Right kidney (tissue), 9 donors: ENCODE data around the gene PPP1R16B.

Source experiments
- DNase-seq: peaks from one replicate; pipeline ENCODE4 v3.0.0-alpha.2; 2016
- long read RNA-seq, 8 donors: transcript quantifications; one replicate each; lab custom pipeline, GENCODE V29; 2026

PPP1R16B gene
- long read RNA-seq, donor 1, full-length matches to known transcripts: 1 of 1 reads
- long read RNA-seq, donor 1, partial matches to known transcripts: 0 of 1 reads
- long read RNA-seq, donor 1, other reads (novel, unspliced or antisense): 0 of 1 reads
- long read RNA-seq, donor 2, full-length matches to known transcripts: 3 of 3 reads
- long read RNA-seq, donor 2, partial matches to known transcripts: 0 of 3 reads
- long read RNA-seq, donor 2, other reads (novel, unspliced or antisense): 0 of 3 reads
- long read RNA-seq, donor 3, full-length matches to known transcripts: 2 of 2 reads
- long read RNA-seq, donor 3, partial matches to known transcripts: 0 of 2 reads
- long read RNA-seq, donor 3, other reads (novel, unspliced or antisense): 0 of 2 reads
- long read RNA-seq, donor 4, full-length matches to known transcripts: 2 of 2 reads
- long read RNA-seq, donor 4, partial matches to known transcripts: 0 of 2 reads
- long read RNA-seq, donor 4, other reads (novel, unspliced or antisense): 0 of 2 reads
- long read RNA-seq, donor 5, full-length matches to known transcripts: 1 of 1 reads
- long read RNA-seq, donor 5, partial matches to known transcripts: 0 of 1 reads
- long read RNA-seq, donor 5, other reads (novel, unspliced or antisense): 0 of 1 reads
- long read RNA-seq, donor 6: 0 reads
- long read RNA-seq, donor 7, full-length matches to known transcripts: 3 of 3 reads
- long read RNA-seq, donor 7, partial matches to known transcripts: 0 of 3 reads
- long read RNA-seq, donor 7, other reads (novel, unspliced or antisense): 0 of 3 reads
- long read RNA-seq, donor 8: 0 reads

DNA sequence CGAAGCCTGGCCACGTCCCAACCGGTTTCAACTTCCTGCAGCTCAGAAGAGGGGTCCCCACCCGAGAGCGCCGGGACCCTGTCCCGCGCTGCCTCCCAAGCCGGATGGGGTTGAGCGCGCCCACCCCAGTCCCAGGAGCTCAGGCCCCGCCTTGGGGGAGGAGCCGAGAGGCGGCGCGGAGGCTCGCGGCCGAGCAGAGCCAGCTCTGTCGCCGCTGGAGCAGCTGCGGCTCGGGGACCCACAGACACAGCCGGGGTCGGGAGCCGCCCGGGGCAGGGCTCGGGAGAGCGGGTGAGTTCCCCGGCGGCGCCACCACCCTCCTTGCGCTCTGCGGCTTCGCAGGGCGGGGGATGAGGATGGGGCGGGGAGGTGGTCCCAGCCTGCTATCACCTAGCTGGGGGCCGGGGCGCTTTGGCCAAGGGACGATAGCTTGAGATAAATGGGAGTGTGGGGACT is at the start of gene PPP1R16B:
PPP1R16B (plus strand) TSS at position 196 of the 456 bp plus-strand sequence. CDS start 30,229 bp downstream, outside the sequence.
- DNase-seq: peak; percentile 59

DNA sequence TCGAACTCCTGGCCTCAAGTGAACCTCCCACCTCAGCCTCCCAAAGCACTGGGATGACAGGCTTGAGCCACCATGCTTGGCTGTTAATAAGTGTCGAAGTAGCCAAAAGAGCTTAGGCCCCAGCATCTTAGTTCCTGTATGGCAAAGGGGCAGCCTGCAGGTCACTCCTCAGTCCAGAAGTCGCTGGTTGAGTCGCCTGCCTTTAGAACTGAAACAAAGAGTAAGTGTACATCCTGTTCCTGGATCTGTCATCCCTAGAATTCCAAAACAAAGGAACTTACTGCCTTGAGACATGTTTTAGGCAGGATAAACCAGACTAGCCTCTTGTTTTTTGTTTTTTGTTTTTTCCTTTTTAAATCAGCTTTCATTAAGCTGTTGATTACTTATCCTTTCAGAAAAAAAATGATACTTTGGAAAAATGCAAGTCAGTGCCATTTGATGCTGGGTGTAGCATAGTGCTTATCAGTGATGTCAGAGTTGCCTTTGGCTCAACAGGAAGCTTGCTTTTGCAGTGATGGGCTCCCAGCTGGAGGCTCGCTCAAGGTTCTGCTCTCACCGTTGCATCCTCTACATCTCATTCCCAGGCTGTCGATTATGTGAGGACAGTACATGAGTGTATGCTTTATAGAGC is 48.2 kb upstream of the PPP1R16B start:
- DNase-seq: no peak

GRCh38 chr20:38759106-38759505 is 46.4 kb upstream of the PPP1R16B start:
- DNase-seq: no peak

DNA sequence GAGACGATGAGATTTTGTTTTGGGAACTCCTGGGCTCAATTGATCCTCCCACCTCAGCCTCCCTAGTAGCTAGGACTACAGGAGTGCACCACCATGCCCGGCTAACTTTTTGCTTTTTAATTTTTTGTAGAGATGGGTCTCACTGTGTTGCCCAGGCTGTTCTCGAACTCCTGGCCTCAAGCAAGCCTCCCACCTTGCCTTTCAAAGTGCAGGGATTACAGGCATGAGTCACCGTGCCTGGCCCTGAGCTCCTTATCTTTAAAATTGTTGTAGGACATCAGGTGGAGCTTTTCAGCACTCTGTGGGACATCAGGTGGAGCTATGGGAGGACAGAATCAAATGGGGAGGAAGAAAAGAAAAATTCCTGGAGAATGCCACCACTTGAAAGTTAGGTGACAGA is 44.5 kb upstream of the PPP1R16B start:
- DNase-seq: no peak

DNA sequence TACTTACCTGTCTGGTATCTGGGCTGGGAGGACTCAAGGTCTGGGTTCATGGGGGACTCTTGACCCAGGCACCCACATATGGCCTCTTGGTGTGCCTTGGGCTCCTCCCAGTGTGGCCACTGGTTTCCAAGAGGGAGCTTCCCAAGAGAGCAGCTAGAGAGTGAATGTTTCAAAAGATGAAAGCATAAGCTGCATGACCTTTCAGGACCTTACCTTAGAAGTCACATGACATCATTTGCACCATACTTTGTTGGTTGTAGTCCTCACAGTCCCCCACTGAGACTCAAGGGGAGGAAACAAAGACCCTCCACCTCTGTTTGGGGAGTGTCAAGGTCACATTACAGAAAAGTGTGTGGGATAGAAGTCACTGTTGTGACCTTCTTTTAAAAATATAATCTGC is 43.3 kb upstream of the PPP1R16B start:
- no peak for DNase-seq

DNA sequence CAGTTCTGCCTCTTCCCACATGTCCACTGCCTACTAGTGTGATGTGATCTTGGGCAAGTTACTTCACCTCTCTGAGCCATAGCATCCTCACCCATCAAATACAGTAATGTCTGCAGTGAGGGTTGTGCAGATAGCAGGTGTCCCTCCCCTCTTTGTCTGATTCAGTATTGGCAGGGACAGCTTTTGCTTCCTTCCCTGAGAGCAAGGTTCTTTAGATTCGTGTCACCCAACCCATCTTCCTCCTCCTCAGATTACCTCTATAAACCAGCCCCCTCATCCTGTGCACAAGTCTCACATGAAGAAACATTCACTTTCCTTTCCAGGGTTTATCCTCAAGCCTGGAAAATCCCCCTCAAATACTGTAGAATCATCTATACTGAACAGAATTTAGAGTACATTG is 41.9 kb upstream of the PPP1R16B start:
- no peak for DNase-seq

DNA sequence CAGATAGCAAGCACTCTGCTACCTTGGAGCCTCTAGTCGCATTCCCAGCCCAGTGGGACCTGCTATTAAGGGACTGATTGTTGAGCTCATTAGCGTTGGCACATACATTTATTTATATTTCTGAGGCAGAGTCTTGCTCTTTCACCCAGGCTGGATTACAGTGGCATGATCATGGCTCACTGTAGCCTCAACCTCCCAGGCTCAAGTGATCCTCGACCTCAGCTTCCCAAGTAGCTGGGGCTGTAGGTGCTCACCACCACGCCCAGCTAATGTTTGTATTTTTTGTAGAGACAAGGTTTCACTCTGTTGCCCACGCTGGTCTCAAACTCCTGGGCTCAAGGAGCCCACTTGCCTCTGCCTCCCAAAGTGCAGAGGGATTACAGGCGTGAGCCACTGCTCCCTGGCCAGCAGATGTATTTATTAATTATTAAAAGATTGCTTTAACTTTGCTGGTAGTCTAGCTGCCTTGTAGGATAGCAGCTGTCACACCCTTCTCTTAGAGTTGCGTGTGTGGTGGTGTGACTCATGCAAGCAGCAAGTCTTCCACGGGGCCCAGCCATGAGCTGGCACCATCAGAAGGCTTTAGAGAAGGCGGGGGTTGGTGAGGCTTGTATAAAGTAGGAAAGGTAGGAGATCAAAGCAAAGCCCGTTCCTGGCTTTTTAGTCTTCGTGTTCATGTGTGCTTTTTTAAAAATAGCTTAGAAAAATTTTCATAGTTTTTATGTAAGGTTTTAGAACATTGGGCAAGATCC is 40.8 kb upstream of the PPP1R16B start:
- DNase-seq: no peak

DNA sequence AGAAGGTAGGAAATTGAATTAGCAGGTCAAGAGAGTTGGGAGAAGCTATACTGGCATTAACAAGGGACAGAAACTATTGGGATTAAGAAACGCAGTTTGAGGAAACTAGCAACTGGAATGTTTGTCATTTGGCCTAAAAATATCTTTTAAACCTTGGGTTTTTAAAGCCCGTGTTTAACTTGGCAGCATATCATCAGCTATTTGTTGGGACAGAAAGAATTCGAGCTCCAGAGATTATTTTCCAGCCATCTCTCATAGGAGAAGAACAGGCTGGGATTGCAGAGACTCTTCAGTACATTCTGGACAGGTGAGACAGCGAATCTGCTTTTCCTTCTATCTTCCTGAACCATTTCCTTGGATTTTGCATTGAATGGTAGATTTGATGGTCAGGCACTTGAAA is 39.4 kb upstream of the PPP1R16B start:
- DNase-seq: no peak

GRCh38 chr20:38769376-38770295 is 35.9 kb upstream of the PPP1R16B start:
- no peak for DNase-seq

DNA sequence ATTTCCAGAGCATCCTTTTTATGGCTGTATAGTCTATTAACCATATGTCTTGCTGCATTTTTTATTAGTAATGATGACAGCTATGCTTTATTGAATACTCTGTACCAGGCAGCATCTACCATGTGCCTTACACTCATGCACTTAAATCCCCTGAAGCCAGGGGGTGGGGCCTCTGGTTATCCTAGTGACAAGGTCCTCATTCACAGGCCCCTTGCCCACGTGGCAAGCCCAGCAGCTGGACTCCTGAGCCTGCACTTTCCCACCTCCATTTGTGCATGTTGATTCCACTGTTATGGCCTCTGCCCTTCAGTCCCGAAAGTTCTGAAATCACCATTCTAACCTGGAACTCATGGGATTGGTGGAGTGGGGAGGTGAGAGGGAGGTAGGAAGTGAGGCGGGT is 35.0 kb upstream of the PPP1R16B start:
- DNase-seq: no peak

- DNase-seq: no peak
Measured at GRCh38 chr20:38770970-38771369, 34.5 kb upstream of the PPP1R16B start.

DNA sequence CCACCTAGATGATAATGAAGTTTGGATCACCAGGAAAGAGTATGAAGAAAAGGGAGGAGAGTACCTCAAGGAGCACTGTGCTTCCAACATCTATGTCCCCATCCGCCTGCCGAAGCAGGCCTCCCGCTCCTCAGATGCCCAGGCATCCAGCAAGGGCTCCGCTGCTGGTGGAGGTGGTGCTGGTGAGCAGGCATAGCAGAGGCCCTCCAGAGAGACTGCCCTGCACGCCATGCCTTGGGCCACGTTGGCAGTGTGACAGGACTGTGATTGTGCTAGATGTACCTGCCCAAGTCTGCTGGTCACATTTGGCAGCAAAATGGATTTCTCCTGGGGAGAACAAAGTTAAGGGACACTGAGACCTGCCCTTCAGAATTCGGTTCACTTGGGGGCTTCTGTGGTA is 33.9 kb upstream of the PPP1R16B start:
- no peak for DNase-seq

DNA sequence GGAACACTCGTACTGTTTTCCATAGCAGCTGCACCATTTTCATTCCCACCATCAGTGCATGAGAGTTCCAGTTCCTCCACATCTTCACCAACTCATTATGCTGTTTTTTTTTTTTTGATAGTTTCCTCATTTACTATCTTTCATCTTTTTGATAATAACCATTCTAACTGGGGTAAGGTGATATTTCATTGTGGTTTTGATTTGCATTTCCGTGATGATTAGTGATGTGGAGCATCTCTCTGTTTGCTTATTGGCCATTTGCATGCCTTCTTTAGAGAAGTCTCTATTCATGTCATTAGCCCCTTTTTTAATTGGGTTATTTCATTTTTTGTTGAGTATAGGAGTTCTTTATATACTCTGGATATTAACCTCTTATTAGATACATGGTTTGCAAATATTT is 31.3 kb upstream of the PPP1R16B start:
- DNase-seq: no peak

DNA sequence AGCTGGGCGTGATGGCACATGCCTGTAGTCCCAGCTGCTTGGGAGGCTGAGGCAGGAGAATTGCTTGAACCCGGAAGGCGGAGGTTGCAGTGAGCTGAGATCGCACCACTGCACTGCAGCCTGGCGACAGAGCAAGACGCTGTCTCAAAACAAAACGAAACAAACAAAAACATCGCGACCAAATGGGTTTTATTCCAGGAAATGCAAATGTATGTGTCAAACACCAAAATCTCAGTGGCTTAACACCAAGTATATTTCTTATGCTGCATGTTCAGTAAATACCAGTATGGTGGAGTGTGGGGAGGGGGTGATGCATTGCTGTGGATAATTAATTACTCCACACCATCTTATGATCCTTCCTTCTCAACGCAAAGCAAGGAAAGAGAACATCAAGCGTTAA is 29.1 kb upstream of the PPP1R16B start:
- DNase-seq: no peak

DNA sequence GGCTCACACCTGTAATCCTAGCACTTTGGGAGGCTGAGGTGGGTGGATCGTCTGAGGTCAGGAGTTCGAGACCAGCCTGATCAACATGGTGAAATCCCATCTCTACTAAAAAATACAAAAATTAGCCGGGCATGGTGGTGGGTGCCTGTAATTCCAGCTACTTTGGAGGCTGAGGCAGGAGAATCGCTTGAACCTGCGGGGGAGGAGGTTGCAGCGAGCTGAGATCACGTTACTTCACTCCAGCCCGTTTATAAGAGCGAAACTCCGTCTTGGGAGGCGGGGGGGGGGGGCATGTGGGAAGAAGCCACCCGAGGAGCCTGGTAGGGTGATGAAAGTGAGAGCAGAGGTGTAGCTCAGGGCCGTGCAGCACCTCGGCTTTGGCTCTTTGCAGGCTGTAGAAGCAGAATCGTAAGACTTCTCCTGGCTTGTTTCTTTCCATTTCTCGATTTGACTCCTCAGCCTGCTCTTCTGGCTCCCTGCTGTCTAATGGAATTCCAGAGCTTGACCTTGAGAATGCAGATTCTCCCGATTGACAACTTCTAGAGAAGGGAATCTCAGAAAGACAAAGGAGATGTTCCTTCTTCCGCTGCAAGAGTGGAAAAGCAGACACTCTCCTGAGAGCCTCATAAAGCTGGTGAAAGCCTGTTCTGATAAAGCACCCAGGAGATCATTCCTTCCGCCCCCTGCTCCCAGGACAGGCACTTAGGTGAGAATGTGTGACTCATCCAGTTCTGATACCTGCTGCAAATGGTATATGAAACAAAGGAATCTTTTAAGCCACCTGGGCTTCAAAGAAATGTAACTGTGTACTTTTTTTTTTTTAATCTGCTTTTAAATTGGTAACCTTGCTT is 26.0 kb upstream of the PPP1R16B start:
- no peak for DNase-seq

GRCh38 chr20:38782275-38782674 is 23.2 kb upstream of the PPP1R16B start:
- no peak for DNase-seq

DNA sequence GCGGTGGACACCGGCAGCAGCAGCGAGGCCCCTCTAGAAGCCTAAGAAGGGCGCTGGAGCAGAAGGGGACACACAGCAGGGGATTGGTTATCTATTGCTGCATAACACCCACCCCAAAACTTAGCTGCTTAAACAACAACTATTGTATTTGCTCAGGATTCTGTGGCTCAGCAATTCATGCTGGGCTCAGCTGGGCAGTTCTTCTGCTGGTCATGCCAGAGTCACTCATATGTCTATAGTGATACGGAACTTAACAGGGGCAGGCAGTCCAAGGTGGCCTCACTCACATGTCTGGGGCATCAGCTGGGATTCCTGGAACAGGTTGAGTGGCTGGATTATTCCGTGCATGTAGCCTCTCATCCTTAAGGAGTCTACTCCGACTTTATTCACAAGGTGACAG is 17.6 kb upstream of the PPP1R16B start:
- DNase-seq: no peak

- no peak for DNase-seq
Measured at GRCh38 chr20:38789503-38790199, 15.8 kb upstream of the PPP1R16B start.
